ENCODE results near the gene PRDM16. TPM values are rescaled to one million over a fixed set of nuclear protein-coding genes. Genes with fewer than 3 reads are reported as not detected.

PRDM16 gene
- total and polyA plus RNA-seq, 4 donors: 5.0 to 80.7 (median 41.5) TPM

DNA sequence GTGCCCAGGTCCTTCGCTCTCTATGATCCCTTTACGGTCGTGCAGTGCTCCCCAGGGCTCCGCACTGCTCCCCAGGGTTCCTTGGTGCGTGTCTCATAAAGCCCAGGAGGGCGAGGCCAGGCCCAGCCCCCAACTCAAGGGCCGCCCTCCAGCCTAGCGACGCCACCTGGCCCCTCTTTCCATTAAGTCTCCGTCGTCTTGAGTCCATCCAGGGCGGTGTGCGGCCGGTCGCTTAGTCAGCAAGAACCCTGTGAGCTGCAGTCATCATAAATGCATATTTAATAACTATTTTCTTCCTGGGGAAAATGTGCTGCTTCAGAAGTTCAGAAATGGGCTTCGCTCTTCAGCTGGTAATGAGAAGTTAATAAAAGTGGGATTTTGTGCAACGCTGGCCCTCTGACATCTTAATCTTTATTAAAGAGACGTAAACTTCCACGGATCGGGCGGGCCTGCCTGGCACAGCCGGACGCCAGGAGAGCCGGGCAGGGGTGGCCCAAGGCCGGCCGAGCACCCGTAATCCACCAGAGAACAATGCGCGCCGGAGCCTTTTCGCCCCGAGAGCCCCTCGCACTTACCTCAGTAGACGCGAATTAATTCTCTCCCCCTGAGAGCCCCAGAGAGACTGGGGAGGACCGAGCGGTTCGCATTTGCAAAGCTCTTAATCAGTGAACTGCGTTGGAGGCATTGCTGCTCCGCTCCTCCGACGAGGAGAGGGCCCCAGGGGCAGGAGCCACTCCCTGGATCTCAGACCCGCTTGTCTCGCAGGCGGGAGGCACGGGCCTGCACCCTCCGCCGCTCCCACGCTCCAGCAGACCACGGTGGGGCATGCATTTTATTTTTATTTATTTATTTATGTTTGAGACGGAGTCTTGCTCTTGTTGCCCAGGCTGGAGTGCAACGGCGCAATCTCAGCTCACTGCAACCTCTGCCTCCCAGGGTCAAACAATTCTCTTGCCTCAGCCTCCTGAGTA is 197.1 kb downstream of the PRDM16 start:
- Histone ChIP-seq H3K4me1 (ENCODE audit: control insufficient read depth in 1 of 2, insufficient read depth in 2 of 2, low read length in 2 of 2) (peaks cover 0 to 7% of the 10 kb centered on the region in 2 donors), H3K36me3 (ENCODE audit: control insufficient read depth in 1 of 2, insufficient read depth in 2 of 2, low read length in 1 of 2) (no peaks in the 10 kb centered on the region), H3K27me3 (ENCODE audit: control insufficient read depth in 1 of 2, insufficient read depth in 2 of 2, low read length in 1 of 2) (no peaks in the 10 kb centered on the region), H3K4me3 (ENCODE audit: low read length in 2 of 2) (no peak overlapping the region), H3K27ac (ENCODE audit: low read depth in 1 of 2, low read length in 2 of 2) (no peak overlapping the region), H3K9me3 (ENCODE audit: control insufficient read depth, low read length) (no peaks in the 10 kb centered on the region)
- no peak for ATAC-seq (ENCODE audit: low FRiP score)
- no peak for DNase-seq
- intact Hi-C loops (cut with DNase I): no loop called here
- 92 to 94% methylated on average over 53 of the region's 53 CpGs for WGBS, 2 donors

DNA sequence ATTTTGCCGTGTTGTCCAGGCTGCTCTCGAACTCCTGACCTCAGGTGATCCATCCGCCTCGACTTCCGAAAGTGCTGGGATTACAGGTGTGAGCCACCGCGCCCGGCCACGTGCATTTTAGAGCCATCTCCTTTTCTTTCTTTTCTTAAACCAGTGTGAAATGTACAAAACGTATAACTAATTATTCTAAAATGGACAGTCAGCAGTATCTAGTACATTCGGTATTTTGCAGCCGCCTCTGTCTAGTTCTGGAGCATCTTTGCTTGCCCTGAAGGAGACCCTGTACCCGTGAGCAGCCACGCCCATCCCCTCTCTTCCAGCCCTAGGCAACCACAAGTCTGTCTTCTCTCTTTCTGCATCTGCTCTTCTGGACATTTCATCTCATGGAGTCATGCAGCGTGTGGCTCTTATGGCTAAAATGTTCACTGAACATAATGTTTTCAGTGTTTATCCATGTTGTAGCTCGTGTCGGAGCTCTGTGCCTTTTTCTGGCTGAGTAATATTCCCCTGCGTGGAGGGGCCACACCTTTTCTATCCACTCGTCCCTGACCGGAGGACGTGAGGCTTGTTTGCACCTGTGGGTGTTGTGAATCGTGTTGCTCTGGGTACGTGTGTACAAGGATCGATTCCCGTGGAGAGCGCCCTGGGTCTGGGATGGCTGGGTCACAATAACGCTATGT is 198.0 kb downstream of the PRDM16 start:
- no peak for ATAC-seq (ENCODE audit: low FRiP score)
- peaks cover 0 to 7% of the 10 kb centered on the region in 2 donors for H3K4me1 ChIP-seq (ENCODE audit: control insufficient read depth in 1 of 2, insufficient read depth in 2 of 2, low read length in 2 of 2)
- H3K36me3 ChIP-seq (ENCODE audit: control insufficient read depth in 1 of 2, insufficient read depth in 2 of 2, low read length in 1 of 2): no peaks in the 10 kb centered on the region
- no peak overlapping the region for H3K27ac ChIP-seq (ENCODE audit: low read depth in 1 of 2, low read length in 2 of 2)
- intact Hi-C loops (cut with DNase I): no loop called here
- no peak for DNase-seq
- WGBS, 2 donors: 94 to 96% methylated on average over 27 of the region's 27 CpGs
- H3K27me3 ChIP-seq (ENCODE audit: control insufficient read depth in 1 of 2, insufficient read depth in 2 of 2, low read length in 1 of 2): no peaks in the 10 kb centered on the region
- H3K9me3 ChIP-seq (ENCODE audit: control insufficient read depth, low read length): no peaks in the 10 kb centered on the region
- H3K4me3 ChIP-seq (ENCODE audit: low read length in 2 of 2): no peak overlapping the region

DNA sequence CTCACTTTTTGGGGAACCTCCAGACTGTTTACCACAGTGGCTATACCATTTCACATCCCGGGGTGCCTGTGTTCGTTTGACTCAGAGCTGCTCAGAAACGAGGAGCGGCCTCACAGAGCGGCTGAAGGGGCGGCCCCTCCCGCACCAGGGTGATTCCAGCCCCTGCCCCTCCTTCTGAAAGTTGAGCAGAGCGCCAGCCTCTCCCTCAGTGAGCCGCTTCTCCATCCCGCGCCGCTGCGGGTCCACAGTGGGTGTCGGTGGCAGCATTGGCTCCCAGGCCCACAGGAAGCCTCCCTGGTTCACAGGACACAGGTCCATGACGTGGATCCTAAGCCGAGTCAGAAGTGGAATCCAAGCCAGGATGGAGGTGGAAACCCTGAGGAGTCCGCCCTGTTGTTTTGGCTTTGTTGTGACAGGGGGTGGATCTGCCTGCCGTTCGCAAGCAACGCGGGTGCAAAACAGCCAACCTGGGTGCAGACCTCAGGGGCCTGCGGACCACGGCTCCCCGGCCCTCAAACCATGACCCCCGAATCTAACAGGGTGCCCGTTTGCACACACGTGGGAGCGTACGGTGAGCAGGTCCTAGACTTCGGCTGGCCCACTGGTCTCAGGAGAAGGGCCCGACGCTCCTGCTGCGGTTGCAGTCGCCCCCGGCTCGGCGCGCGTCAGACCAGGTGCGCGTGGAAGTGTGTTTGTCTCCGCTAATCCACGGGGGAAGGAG is 198.7 kb downstream of the PRDM16 start:
- DNase-seq: no peak
- Histone ChIP-seq H3K9me3 (ENCODE audit: control insufficient read depth, low read length) (no peaks in the 10 kb centered on the region), H3K4me1 (ENCODE audit: control insufficient read depth in 1 of 2, insufficient read depth in 2 of 2, low read length in 2 of 2) (peaks cover 0 to 7% of the 10 kb centered on the region in 2 donors), H3K36me3 (ENCODE audit: control insufficient read depth in 1 of 2, insufficient read depth in 2 of 2, low read length in 1 of 2) (no peaks in the 10 kb centered on the region), H3K27me3 (ENCODE audit: control insufficient read depth in 1 of 2, insufficient read depth in 2 of 2, low read length in 1 of 2) (no peaks in the 10 kb centered on the region), H3K27ac (ENCODE audit: low read depth in 1 of 2, low read length in 2 of 2) (no peak overlapping the region), H3K4me3 (ENCODE audit: low read length in 2 of 2) (no peak overlapping the region)
- ATAC-seq (ENCODE audit: low FRiP score): no peak
- 88 to 92% methylated on average over 43 of the region's 43 CpGs for WGBS, 2 donors
- intact Hi-C loops (cut with DNase I): no loop called here

DNA sequence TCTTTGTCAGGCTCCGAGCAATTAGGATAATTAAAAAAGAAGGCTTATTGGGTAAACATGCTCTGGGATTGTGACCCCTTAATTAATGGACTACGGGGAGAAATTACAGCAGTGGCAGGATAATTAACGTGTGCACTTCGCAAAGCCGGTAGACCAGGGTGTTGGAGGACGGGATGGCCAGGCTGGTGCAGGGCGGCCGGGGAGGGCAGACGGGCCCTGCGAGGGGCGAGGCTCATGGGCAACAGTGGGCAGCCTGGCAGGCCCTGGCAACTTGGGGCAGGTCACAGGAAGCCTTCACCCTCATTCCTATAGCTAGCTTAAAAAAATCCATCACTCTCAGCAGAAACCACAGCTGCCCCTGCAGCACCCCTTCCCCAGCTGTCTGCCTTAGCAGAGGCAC is 199.3 kb downstream of the PRDM16 start:
- no peaks in the 10 kb centered on the region for H3K9me3 ChIP-seq (ENCODE audit: control insufficient read depth, low read length)
- ATAC-seq (ENCODE audit: low FRiP score) (no peak), DNase-seq (no peak)
- intact Hi-C loops (cut with DNase I): no loop called here
- no peak overlapping the region for H3K27ac ChIP-seq (ENCODE audit: low read depth in 1 of 2, low read length in 2 of 2)
- H3K36me3 ChIP-seq (ENCODE audit: control insufficient read depth in 1 of 2, insufficient read depth in 2 of 2, low read length in 1 of 2): no peaks in the 10 kb centered on the region
- WGBS, 2 donors: 91% methylated on average over 11 of the region's 11 CpGs
- no peaks in the 10 kb centered on the region for H3K27me3 ChIP-seq (ENCODE audit: control insufficient read depth in 1 of 2, insufficient read depth in 2 of 2, low read length in 1 of 2)
- no peak overlapping the region for H3K4me3 ChIP-seq (ENCODE audit: low read length in 2 of 2)
- peaks cover 0 to 3% of the 10 kb centered on the region in 2 donors for H3K4me1 ChIP-seq (ENCODE audit: control insufficient read depth in 1 of 2, insufficient read depth in 2 of 2, low read length in 2 of 2)

DNA sequence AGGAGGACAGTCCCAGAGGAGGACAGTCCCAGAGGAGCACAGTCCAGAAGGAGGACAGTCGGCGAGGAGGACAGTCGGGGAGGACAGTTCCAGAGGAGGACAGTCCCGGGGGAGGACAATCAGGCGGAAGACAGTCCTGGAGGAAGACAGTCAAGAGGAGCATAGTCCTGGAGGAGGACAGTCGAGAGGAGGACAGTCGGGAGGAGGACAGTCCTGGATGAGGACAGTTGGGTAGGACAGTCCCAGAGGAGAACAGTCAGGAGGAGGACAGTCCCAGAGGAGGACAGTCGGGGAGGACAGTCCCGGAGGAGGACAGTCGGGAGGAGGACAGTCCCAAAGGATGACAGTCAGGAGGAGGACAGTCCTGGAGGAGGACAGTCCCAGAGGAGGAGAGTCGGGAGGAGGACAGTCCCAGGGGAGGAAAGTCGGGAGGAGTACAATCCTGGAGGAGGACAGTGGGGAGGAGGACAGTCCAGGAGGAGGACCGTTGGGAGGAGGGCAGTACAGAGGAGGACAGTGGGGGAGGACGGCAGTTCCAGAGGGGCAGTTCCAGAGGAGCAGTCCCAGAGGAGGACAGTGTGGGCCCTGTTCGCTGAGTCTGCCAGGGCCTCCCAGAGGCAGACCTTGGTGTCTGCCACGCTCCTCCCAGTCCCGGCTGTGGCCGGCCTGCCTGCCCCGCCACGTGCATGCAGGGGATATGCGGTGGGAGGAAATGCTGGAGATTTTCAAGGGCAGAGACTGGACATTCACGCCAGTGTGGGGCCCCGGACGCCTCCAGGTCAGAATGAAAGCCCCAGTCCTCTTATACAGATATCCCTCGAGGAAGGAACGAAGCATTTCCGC is 201.6 kb downstream of the PRDM16 start:
- Histone ChIP-seq H3K27ac (ENCODE audit: low read depth in 1 of 2, low read length in 2 of 2) (no peak overlapping the region), H3K9me3 (ENCODE audit: control insufficient read depth, low read length) (no peaks in the 10 kb centered on the region), H3K4me3 (ENCODE audit: low read length in 2 of 2) (no peak overlapping the region), H3K4me1 (ENCODE audit: control insufficient read depth in 1 of 2, insufficient read depth in 2 of 2, low read length in 2 of 2) (no peaks in the 10 kb centered on the region), H3K27me3 (ENCODE audit: control insufficient read depth in 1 of 2, insufficient read depth in 2 of 2, low read length in 1 of 2) (no peaks in the 10 kb centered on the region), H3K36me3 (ENCODE audit: control insufficient read depth in 1 of 2, insufficient read depth in 2 of 2, low read length in 1 of 2) (no peaks in the 10 kb centered on the region)
- WGBS, 2 donors: 61 to 65% methylated on average over 21 to 27 of the region's 27 CpGs
- ATAC-seq (ENCODE audit: low FRiP score) (no peak), DNase-seq (no peak)
- intact Hi-C loops (cut with DNase I): no loop called here

DNA sequence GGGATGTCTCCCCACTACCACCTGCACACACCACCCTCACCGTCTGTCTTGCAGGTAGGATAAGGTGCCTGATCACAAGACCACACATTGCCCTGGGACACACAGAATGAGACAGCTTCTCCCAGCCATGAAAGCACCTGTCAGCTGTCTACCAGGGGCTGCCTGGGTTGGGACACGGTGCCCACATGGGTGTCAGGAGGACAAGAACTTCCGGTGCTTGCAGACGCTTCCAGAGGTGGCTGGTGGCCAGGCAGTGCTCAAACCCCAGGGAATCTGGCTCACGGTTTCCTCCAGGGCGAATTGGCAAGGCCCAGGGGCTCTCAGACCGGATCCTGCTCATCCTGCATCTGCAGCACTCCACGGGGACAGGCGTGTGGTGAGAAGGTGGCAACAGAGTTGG is 202.9 kb downstream of the PRDM16 start:
- Histone ChIP-seq H3K36me3 (ENCODE audit: control insufficient read depth in 1 of 2, insufficient read depth in 2 of 2, low read length in 1 of 2) (no peaks in the 10 kb centered on the region), H3K27me3 (ENCODE audit: control insufficient read depth in 1 of 2, insufficient read depth in 2 of 2, low read length in 1 of 2) (no peaks in the 10 kb centered on the region), H3K4me3 (ENCODE audit: low read length in 2 of 2) (no peak overlapping the region), H3K27ac (ENCODE audit: low read depth in 1 of 2, low read length in 2 of 2) (no peak overlapping the region), H3K4me1 (ENCODE audit: control insufficient read depth in 1 of 2, insufficient read depth in 2 of 2, low read length in 2 of 2) (peaks cover 0 to 2% of the 10 kb centered on the region in 2 donors), H3K9me3 (ENCODE audit: control insufficient read depth, low read length) (no peaks in the 10 kb centered on the region)
- ATAC-seq (ENCODE audit: low FRiP score) (no peak), DNase-seq (no peak)
- intact Hi-C loops (cut with DNase I): no loop called here
- 17 to 22% methylated on average over 9 of the region's 9 CpGs for WGBS, 2 donors

DNA sequence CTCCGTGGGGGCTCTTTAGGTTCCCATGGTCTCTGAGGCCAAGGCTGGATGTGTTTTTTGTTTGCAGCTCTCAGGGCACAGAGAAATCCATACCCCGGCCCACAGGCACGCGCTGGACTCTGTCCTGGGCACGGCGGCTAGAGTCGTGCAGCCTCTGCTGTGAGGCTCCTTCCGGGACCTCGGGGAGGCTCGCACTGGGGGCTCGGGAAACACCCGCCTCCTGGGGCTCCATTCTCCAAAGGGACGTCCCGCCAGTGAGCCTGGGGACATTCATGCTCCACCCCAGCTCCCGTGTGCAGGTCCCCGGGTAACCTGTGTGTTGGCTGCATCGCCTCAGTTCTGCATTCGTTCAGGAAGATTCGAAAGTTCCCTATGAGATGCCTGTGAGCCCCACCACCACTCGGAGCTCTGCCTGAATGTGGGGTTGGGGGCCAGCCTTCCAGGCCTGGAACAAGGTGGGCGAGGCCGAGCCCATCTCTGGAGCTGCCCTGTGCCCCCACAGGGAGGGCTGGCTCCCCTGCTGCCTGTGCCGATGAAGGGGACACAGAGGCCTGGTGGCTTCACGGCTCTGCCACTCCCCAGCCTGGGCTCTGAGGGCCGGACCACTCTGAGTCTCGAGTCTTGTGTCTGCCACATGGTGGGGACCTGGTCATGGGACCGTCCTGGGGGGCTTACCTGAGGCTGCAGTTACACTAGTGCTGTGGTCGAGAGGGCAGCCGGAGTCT is 203.5 kb downstream of the PRDM16 start:
- Histone ChIP-seq H3K4me1 (ENCODE audit: control insufficient read depth in 1 of 2, insufficient read depth in 2 of 2, low read length in 2 of 2) (peaks cover 0 to 2% of the 10 kb centered on the region in 2 donors), H3K36me3 (ENCODE audit: control insufficient read depth in 1 of 2, insufficient read depth in 2 of 2, low read length in 1 of 2) (no peaks in the 10 kb centered on the region), H3K27me3 (ENCODE audit: control insufficient read depth in 1 of 2, insufficient read depth in 2 of 2, low read length in 1 of 2) (no peaks in the 10 kb centered on the region), H3K9me3 (ENCODE audit: control insufficient read depth, low read length) (no peaks in the 10 kb centered on the region), H3K4me3 (ENCODE audit: low read length in 2 of 2) (no peak overlapping the region), H3K27ac (ENCODE audit: low read depth in 1 of 2, low read length in 2 of 2) (no peak overlapping the region)
- DNase-seq (no peak), ATAC-seq (ENCODE audit: low FRiP score) (no peak)
- intact Hi-C loops (cut with DNase I): no loop called here
- 81 to 84% methylated on average over 29 of the region's 29 CpGs for WGBS, 2 donors

Data from aorta (tissue), 5 donors.